Stimulated activated CD8-positive, alpha-beta memory T cell treated with anti-CD3 and anti-CD28 coated beads, Interleukin-12 subunit alpha, Interleukin-12 subunit beta, amount 100 ng/mL, for 24 hours (primary cell): ENCODE results near the gene MT1G.
"Not testable (repeated sequence)": the region's sequence is repeated elsewhere in the genome, so short reads cannot be mapped to it uniquely, and the experiment has no call there.

Experiments
- DNase-seq: peaks from one replicate; pipeline ENCODE4 v3.0.0-alpha.2; 2020; ENCODE audit errors: extremely low read depth

MT1G gene

DNA sequence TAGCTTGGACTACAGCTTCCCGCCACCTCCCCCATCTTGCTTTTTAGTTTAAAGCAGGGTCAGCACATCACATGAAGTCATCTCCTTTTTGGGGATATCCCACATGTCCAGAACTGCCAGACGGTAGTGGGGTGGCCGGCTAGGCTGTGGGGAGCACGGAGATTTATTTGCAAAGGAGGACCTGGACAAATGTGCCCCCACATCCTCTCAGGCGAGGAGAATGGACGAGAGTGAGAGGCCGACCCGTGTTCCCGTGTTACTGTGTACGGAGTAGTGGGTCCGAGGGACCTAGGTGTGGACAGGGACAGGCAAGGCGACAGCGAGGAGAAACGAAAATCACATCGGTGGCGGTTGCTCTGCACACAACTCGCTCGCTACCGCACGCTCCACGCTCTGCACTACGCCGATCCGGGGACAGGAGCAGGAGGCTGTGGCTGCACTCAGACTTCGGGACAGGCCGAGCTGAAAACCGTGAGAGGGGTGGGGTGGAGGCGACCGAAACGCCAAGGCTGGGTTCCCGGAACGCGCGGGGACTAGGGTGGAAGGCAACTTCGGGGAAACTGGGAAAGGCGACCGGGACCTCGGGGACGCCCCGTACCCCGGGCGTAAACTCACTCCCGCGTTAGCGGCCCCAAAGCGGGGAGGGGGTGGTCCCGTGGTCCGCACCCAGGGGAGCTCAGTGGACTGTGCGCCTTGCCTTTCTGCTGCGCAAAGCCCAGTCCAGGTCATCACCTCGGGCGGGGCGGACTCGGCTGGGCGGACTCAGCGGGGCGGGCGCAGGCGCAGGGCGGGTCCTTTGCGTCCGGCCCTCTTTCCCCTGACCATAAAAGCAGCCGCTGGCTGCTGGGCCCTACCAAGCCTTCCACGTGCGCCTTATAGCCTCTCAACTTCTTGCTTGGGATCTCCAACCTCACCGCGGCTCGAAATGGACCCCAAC lies 29.8 kb downstream of the MT1G start, which contains the start of gene MT1A:
TSS of gene MT1A (plus strand) at position 853 of the 937 bp plus-strand sequence. CDS start at position 926, 73 bp downstream.
- DNase-seq, result no peak

GRCh38 chr16:56636616-56637413 lies 31.1 kb downstream of the MT1G start:
- DNase-seq, result no peak

DNA sequence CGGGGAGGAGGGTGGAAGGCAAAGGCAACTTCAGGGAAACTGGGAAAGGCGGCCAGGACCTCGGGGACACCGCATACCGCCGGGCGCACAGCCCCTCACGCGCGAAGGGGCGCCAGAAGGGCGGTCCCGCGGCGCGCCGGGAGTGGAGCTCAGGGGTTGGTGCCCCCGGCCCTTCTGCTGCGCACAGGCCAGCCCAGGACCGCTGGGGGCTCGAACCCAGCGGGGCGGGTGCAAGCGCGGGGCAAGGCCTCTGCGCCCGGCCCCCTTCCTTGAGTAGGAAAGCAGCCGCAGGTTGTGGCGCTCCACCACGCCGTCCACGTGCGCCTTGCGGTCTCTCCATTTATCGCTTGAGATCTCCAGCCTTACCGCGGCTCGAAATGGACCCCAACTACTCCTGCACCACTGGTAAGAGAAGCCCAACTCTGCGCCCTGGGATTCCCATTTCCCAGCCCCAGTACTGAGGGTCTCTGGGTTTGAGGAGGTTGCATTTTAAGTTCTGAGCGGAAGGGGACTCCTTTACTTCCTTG lies 32.4 kb downstream of the MT1G start:
- no peak for DNase-seq

- DNase-seq, result no peak
Observed at GRCh38 chr16:56634715-56635440, 33.0 kb downstream of the MT1G start.

DNA sequence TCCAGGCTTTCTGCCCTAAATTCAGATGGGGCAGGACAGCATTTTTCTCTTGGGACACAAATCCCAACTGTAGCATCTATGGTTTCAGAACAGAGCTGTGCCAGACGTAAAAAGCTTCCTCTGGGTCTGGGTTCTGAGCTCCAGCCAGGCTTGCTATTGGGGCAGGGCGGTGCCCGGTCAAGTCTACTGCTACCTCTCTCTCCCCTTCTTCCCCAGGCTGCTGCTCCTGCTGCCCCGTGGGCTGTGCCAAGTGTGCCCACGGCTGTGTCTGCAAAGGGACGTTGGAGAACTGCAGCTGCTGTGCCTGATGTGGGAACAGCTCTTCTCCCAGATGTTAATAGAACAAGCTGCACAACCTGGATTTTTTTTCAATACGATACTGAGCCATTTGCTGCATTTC lies 34.3 kb downstream of the MT1G start:
- no peak for DNase-seq

DNA sequence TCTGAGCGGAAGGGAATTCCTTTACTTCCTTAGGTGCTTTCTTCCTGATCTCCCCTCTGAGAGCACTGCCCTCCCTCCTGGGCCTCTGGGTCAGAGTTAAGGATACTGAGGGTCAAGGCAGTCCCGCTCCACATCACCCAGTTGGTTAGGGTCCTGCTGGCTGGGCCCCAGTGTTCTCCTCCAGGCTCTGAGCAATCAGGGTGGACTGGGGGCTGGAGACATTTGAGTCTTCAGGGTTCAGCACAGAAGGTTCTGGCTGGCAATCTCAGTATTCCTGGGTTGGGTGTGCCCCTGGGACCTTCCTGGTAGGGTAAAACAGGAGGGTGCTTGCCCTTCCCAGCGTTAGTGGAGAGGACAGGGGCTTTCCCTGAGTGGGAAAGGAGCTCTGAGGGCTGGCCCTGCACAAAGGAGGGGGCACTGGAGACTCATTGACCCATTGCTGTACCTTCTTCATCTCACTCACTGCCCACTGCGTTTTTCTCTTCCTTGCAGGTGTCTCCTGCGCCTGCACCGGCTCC lies 35.0 kb downstream of the MT1G start:
- DNase-seq, result no peak

- DNase-seq, result no peak
Observed at GRCh38 chr16:56632156-56632847, 35.6 kb downstream of the MT1G start, which contains the start of gene MT1M. Gene MT1M (plus strand): TSS chr16:56632659. CDS start chr16:56632732, 73 bp downstream.

- no peak for DNase-seq
Observed at GRCh38 chr16:56631832-56632155, 36.1 kb downstream of the MT1G start.

DNA sequence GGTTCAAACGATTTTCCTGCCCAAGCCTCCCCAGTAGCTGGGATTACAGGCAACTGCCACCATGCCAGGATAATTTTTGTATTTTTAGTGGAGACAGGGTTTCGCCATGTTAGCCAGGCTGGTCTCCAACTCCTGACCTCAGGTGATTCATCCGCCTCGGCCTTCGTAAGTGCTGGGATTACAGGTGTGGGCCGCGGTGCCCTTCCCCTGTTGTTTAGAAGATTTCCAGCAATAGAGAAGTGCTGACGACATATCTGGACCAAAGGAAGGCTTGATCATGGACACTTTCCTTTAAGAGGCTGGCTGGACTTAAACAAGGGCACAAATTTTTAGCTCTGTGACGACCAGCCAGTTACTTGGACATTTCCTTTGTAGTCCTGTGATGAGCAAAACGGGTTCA lies 36.7 kb downstream of the MT1G start:
- no peak for DNase-seq

- DNase-seq, result no peak
Observed at GRCh38 chr16:56630134-56630533, 37.7 kb downstream of the MT1G start.

DNA sequence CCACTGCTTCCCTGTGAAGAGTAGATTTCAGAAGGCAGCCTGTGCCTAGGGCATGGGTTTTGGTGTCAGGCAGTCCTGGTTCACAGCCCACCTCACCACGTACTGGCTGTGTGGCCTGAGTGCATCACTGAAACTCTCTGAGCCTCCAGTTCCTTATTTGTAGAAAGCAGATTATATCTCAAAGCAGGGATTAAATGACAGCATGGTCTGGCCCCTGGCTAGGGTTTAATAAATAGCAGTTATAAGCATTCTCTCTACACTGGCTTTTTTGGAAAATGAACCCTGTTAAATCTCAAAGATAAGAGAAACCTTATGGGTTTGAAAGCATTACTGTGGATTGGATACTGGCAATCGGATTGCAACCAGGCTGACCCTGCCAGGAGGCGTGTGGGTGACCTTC lies 38.3 kb downstream of the MT1G start:
- no peak for DNase-seq

DNA sequence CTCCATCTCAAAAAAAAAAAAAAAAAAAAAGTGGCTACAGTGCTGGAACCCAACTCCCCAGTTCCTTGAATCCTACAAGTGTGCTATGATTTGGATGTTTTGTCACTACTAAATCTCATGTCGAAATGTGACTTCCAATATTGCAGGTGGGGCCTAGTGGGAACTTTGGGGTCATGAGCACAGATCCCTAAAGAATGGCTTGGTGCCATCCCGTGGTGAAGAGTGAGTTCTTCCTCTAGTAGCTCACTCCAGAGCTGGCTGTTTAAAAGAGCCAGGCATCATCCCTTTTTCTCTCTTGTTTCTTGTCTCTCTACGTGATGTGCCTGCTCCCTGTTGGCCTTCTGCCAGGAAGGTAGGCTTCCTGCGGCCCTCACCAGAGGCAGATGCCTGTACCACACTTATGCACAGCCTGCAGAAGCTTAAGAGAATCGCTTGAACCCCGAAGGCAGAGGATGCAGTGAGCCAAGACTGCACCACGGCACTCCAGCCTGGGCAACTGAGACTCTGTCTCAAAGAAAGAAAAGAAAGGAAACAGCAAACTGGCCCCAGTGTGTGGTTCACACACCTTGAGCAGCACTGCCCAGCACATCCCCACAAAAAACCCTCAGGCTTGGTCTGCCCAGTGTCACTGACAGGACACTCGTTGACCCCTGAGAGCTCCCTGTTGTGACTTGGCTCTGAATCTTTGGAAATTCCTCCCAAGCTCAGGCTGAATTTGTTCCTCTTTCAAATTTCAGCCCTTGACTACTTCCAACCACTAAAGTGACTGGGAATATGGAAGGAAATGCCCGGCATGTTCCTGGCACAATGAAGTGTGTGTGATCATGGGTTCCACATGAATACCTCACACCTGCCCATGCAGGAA lies 39.1 kb downstream of the MT1G start:
- no peak for DNase-seq

DNA sequence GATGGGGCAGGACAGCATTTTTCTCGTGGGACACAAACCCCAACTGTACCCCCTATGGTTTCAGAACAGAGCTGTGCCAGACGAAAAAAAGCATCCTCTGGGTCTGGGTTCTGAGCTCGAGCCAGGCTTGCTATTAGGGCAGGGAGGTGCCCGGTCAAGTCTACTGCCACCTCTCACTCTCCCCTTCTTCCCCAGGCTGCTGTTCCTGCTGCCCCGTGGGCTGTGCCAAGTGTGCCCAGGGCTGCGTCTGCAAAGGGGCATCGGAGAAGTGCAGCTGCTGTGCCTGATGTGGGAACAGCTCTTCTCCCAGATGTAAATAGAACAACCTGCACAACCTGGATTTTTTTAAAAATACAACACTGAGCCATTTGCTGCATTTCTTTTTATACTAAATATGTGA lies 41.2 kb downstream of the MT1G start:
- DNase-seq, result no peak

- DNase-seq, result no peak
Observed at GRCh38 chr16:56625943-56626654, 41.8 kb downstream of the MT1G start.

GRCh38 chr16:56625140-56625942 lies 42.5 kb downstream of the MT1G start, which contains the start of gene MT1E:
Gene MT1E (plus strand): TSS chr16:56625781. CDS start chr16:56625852, 71 bp downstream.
- no peak for DNase-seq

DNA sequence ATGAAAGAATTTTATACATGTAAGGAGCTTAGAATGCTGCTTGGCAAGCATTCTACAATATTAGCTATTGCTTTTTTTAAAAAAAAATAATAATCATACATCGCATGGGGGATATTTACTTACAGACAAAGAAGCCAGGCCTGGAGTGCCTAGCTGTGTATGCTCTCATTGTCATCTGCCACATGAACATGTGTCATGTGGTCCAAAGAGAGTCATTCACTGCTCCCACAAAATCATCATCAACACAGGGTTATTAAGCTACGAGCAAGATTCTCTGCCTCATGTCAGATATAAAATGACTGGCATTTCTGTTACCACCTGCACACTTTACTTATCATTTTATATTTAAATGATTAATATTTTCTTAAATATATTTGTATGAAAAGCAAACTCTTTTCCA lies 44.2 kb downstream of the MT1G start:
- no peak for DNase-seq

DNA sequence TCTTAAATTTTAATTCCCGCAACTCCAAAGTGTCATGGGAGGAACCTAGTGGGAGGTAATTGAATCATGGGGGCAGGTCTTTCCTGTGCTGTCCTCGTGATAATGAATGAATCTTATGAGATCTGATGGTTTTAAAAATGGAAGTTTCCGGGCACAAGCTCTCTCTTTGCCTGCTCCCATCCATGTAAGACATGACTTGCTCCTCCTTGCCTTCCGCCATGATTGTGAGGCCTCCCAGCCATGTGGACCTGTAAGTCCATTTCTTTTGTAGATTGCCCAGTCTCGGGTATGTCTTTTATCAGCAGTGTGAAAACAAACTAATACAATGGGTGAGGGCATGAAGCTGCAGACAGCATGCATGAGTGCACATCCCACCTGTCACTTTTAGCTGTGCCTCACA lies 44.7 kb downstream of the MT1G start:
- DNase-seq, result not testable (repeated sequence)
